Activated CD8-positive, alpha-beta memory T cell treated with anti-CD3 and anti-CD28 coated beads for 36 hours (primary cell): ENCODE results near the gene MZF1. TPM values are rescaled to one million over a fixed set of nuclear protein-coding genes. Genes with fewer than 3 reads are reported as not detected.

Experiments
- CTCF ChIA-PET: fragments of 350-600 bp; sonication (Branson Sonifier 250); formaldehyde crosslinking; loops from one replicate; lab custom pipeline; 2021; ENCODE audit warnings: antibody characterized with exemption; lab: Charles Lee
- POLR2A ChIA-PET: fragments of 350-600 bp; sonication (Branson Sonifier 250); formaldehyde crosslinking; loops from one replicate; lab custom pipeline; 2021; ENCODE audit warnings: antibody characterized with exemption; lab: Charles Lee
- total RNA-seq, 2 experiments: library from RNA; stranded (reverse); gene quantifications; one replicate each; pipeline ENCODE4 v1.2.3, GENCODE V29; 2021

MZF1 gene
- total RNA-seq, 2 experiments from 2014 or later = 14.0 to 14.3 TPM

- ChIA-PET CTCF (interaction anchor here (1.0 to 1.5 kb wide), 5 partner anchors 10 to 46 kb away, joined by 3 to 5 read pairs (median 3); partner anchors contain the start of gene ZBTB45), POLR2A (interaction anchor here (1.0 to 2.0 kb wide), 4 partner anchors 14 to 46 kb away, joined by 3 to 7 read pairs (median 4); partner anchors contain the start of genes MZF1 and ZBTB45)
Measured at GRCh38 chr19:58559275-58560006, 13.7 kb downstream of the MZF1 start.

DNA sequence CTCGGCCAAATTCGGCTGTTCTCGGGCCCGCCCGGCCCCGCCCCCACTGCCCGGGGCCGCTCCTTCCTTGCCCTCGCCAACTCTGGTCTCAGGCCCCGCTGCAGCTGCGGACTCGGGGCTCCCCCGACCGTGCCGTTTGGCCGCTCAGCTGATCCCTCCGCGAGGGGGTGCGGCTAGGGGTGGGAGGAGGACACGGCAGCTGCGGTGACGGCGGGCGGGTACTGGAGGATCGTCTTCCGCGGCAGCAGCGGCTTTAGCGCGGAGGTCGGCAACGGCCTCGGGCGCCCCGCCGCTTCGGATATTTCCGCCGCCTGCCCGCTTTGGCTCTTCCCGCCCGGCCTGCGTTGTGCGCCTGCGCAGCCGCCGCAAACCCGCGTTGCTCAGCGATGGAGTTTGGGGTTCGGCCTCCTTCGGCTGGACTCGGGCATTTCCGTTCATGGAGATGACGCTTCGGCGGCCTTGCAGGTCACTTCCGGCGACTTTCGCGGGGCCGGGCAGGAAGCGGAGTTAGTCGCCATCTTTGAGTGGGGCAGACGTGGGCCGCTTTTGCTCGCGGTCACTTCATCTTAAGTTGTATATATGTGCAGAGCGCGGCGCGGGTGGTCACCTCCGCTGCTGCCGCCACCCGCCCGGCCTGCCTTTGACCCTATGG, 14.4 kb downstream of the MZF1 start:
- ChIA-PET POLR2A (interaction anchor here (1.0 to 2.0 kb wide), 4 partner anchors 14 to 45 kb away, joined by 3 to 7 read pairs (median 4); partner anchors contain the start of genes MZF1 and ZBTB45), CTCF (interaction anchor here (1.0 to 1.5 kb wide), 5 partner anchors 9 to 45 kb away, joined by 3 to 5 read pairs (median 3); partner anchors contain the start of gene ZBTB45)

DNA sequence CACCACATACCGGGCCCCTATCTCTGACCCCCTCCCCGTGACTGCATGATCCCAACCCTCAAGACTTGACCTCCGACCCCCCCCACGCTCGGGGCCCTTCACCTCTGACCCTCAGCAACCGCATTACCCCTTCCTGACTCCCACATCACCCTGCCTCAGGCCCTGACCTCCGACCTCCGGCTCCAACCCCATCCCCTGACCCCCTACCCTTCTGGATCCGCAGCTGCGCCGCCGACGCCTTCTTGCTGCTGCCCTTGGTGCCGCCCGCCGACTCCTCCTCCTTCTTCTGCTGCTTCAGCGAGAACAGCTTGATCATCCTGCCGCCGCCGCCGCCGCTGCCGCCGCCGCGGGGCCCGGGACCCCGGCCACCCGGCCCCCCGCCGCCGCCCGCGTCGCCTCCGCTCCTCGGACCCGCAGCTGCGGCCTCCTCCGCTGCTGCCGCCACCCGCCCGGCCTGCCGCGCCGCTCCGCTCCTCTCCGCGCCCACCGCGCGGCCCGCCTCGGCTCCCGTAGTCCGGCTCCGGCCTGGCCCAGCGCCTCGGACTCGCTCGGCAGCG, 15.0 kb downstream of the MZF1 start, which contains the start of gene UBE2M:
TSS of gene UBE2M (minus strand) at position 546 of the 557 bp plus-strand sequence. CDS start at position 316, 230 bp downstream.
- ChIA-PET POLR2A (interaction anchor here (1.5 kb wide), 1 partner anchor 44 kb away, joined by 3 read pairs; no protein-coding TSS in a partner anchor), CTCF (interaction anchor here (1.4 kb wide), 1 partner anchor 18 kb away, joined by 3 read pairs; no protein-coding TSS in a partner anchor)

GRCh38 chr19:58557221-58558065, 15.7 kb downstream of the MZF1 start:
- ChIA-PET CTCF (interaction anchor here (1.4 kb wide), 1 partner anchor 18 kb away, joined by 3 read pairs; no protein-coding TSS in a partner anchor), POLR2A (interaction anchor here (0.8 kb wide), 1 partner anchor 13 kb away, joined by 3 read pairs; no protein-coding TSS in a partner anchor)

GRCh38 chr19:58556622-58557220, 16.4 kb downstream of the MZF1 start:
- CTCF ChIA-PET = interaction anchor here (1.4 kb wide), 1 partner anchor 19 kb away, joined by 3 read pairs; no protein-coding TSS in a partner anchor

GRCh38 chr19:58555920-58556621, 17.1 kb downstream of the MZF1 start:
- ChIA-PET POLR2A (interaction anchor here (2.4 to 3.8 kb wide), 2 partner anchors 11 to 37 kb away, joined by 12 to 40 read pairs; partner anchors contain the start of genes TRIM28 and ZBTB45), CTCF (interaction anchor here (1.6 to 3.5 kb wide), 3 partner anchors 24 to 42 kb away, joined by 3 to 31 read pairs (median 6); partner anchors contain the start of gene ZBTB45)

More at GRCh38 chr19:58556622-58557220, 16.4 kb downstream of the MZF1 start:
- POLR2A ChIA-PET = interaction anchor here (0.8 kb wide), 1 partner anchor 12 kb away, joined by 3 read pairs; no protein-coding TSS in a partner anchor

DNA sequence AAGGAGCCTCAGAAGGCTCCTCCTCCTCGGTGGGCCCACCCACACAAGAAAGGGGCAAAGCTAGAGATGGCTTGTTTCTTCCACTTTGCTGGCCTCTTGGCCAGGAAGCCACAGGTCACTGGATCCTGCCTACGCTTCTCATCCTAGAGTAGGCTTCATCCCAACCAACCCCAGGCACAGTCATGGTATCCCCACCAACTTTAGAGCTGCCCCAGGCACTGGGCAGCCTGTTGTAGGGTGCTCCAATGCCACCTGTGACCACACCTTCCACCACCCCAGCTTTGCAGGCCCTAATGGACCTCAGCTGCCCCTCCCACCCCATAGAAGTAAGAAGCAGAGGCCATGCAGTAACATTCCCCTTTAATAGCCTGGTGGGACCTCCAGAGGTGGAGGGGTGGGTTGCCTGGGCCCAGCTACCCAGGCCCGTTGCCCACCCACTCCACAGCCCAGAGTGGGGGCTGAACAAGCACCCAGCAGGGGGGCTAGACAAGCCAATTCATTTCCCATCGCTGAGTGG, 17.7 kb downstream of the MZF1 start:
- CTCF ChIA-PET = interaction anchor here (0.9 to 3.5 kb wide), 4 partner anchors 12 to 41 kb away, joined by 3 to 31 read pairs (median 4); partner anchors contain the start of gene ZBTB45
- POLR2A ChIA-PET = interaction anchor here (0.9 to 3.8 kb wide), 3 partner anchors 11 to 277 kb away, joined by 3 to 40 read pairs (median 12); partner anchors contain the start of genes TRIM28, ZBTB45 and ZNF8

- POLR2A ChIA-PET = interaction anchor here (0.9 to 3.8 kb wide), 5 partner anchors 8 to 276 kb away, joined by 3 to 40 read pairs (median 7); partner anchors contain the start of genes TRIM28, ZBTB45 and ZNF8
- CTCF ChIA-PET = interaction anchor here (0.9 to 3.5 kb wide), 6 partner anchors 8 to 41 kb away, joined by 3 to 31 read pairs (median 4); partner anchors contain the start of genes TRIM28 and ZBTB45
Measured at GRCh38 chr19:58554494-58555368, 18.4 kb downstream of the MZF1 start, which contains the start of gene CHMP2A. Gene CHMP2A, minus strand, starts transcription at chr19:58555105. Its CDS starts 893 bp downstream, at chr19:58554212.

DNA sequence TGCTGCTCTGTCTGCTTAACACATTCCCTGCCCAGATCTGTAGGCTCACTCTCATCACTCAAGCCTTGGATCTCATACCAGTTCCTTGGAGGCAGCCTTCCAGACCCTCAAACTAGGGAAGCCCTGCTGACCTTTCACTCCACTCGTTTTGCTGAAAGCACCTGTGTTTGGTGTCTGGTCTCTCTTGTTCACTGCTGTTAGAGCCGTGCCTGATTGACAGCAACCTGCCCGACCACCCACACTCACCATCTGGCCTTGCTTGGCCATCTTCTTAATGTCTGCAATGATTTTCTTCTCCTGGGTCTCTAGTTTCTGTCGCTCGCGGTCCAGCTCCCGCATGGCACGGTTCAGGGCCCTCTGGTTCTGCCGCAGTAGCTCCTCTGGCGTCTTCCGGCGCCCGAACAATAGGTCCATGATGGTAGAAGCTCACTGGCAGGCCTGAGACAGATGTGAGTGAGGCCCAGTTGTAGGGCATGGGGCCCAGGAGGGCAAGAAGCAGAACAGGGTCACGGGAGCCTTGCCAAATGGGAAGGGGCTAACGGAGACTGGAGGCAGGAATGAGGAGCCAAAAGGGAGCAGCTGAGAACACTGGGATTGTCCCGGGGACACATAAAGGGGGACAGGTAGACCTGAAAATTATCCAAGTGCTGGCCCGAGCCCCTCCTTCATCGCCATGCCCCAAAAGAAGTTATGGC, 19.2 kb downstream of the MZF1 start:
- ChIA-PET CTCF (interaction anchor here (1.0 to 3.5 kb wide), 4 partner anchors 9 to 40 kb away, joined by 3 to 31 read pairs (median 10); partner anchors contain the start of genes TRIM28 and ZBTB45), POLR2A (interaction anchor here (0.9 to 3.8 kb wide), 5 partner anchors 9 to 275 kb away, joined by 3 to 40 read pairs (median 7); partner anchors contain the start of genes TRIM28, ZBTB45 and ZNF8)

GRCh38 chr19:58552655-58553054, 20.5 kb downstream of the MZF1 start:
- CTCF ChIA-PET = interaction anchor here (1.0 to 3.5 kb wide), 2 partner anchors 33 to 39 kb away, joined by 4 to 31 read pairs; partner anchors contain the start of gene ZBTB45

GRCh38 chr19:58551577-58552471, 21.3 kb downstream of the MZF1 start:
- ChIA-PET POLR2A (interaction anchor here (3.8 kb wide), 1 partner anchor 7 kb away, joined by 40 read pairs; the partner anchor contains the start of gene TRIM28), CTCF (no interaction called here)

More at GRCh38 chr19:58552655-58553054, 20.5 kb downstream of the MZF1 start:
- POLR2A ChIA-PET = interaction anchor here (3.8 kb wide), 1 partner anchor 8 kb away, joined by 40 read pairs; the partner anchor contains the start of gene TRIM28

DNA sequence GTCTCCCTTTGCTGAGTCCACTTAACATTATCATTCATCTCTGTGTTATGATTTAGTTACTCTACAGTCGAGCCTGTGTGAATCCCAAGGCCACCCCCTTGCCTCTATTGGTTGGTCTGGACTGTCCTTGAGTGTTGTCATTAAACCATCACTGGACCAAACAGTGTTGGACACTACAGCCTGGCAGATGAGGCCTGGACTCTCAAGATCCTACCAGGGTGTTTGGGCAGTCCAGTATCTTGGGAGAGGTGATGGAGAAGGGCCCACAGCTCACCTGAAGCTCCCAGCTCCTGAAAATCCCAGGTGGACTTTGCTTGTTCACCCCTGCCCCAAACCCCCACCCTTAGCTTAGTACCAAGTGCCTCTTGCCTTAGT, 22.0 kb downstream of the MZF1 start:
- ChIA-PET CTCF (no interaction called here), POLR2A (no interaction called here)
